GM23248 (cell line): ENCODE data around the gene AIRE. TPM values are rescaled to one million over a fixed set of nuclear protein-coding genes. Genes with fewer than 3 reads are reported as not detected.

Experiments used
- DNase-seq: peaks from one replicate; pipeline ENCODE4 v3.0.0-alpha.2; 2015
- H2AFZ ChIP-seq: fragments of 200-600 bp; sonication (generic); 2 replicates; pipeline ENCODE4 v1.6.1; 2016; ENCODE audit warnings: antibody characterized with exemption
- H3F3A ChIP-seq: fragments of 200-600 bp; sonication (generic); 2 replicates; pipeline ENCODE4 v1.6.1; 2016; ENCODE audit warnings: mild to moderate bottlenecking, antibody characterized with exemption, mixed run types; ENCODE audit not compliant: insufficient read depth
- H3K27ac ChIP-seq: fragments of 200-600 bp; sonication (generic); 2 replicates; pipeline ENCODE4 v1.5.1; 2016; ENCODE audit warnings: mild to moderate bottlenecking
- H3K27me3 ChIP-seq: fragments of 200-600 bp; sonication (generic); replicated peaks from 2 replicates; pipeline ENCODE4 v1.6.1; 2016; ENCODE audit warnings: mild to moderate bottlenecking; ENCODE audit not compliant: insufficient read depth
- H3K36me3 ChIP-seq: fragments of 200-600 bp; sonication (generic); 2 replicates; pipeline ENCODE4 v1.6.1; 2016; ENCODE audit warnings: low read depth, mild to moderate bottlenecking
- H3K4me1 ChIP-seq: fragments of 200-600 bp; sonication (generic); 2 replicates; pipeline ENCODE4 v1.6.1; 2016; ENCODE audit warnings: mild to moderate bottlenecking; ENCODE audit not compliant: insufficient read depth
- H3K4me2 ChIP-seq: fragments of 200-600 bp; sonication (generic); one replicate; pipeline ENCODE4 v1.6.1; 2016; ENCODE audit warnings: mild to moderate bottlenecking; ENCODE audit not compliant: unreplicated experiment
- H3K4me3 ChIP-seq: fragments of 200-600 bp; sonication (generic); 2 replicates; pipeline ENCODE4 v1.5.1; 2016; ENCODE audit warnings: mild to moderate bottlenecking
- H3K79me2 ChIP-seq: fragments of 200-600 bp; sonication (generic); 2 replicates; pipeline ENCODE4 v1.6.1; 2016; ENCODE audit warnings: mild to moderate bottlenecking; ENCODE audit not compliant: insufficient read depth
- H3K9ac ChIP-seq: fragments of 200-600 bp; sonication (generic); 2 replicates; pipeline ENCODE4 v1.6.1; 2016; ENCODE audit warnings: mild to moderate bottlenecking
- H3K9me2 ChIP-seq: fragments of 200-600 bp; sonication (generic); 2 replicates; pipeline ENCODE4 v1.6.1; 2016; ENCODE audit warnings: mixed run types, mild to moderate bottlenecking, moderate library complexity; ENCODE audit not compliant: insufficient read depth
- H3K9me3 ChIP-seq: fragments of 200-600 bp; sonication (generic); one replicate; pipeline ENCODE4 v1.6.1; 2017; ENCODE audit warnings: low read depth
- H4K20me1 ChIP-seq: fragments of 200-600 bp; sonication (generic); 2 replicates; pipeline ENCODE4 v1.6.0; 2016; ENCODE audit not compliant: insufficient read depth
- EZH2 ChIP-seq: fragments of 200-600 bp; sonication (generic); IDR thresholded peaks from 2 replicates; pipeline ENCODE4 v1.6.1; 2018; ENCODE audit warnings: antibody characterized with exemption, mild to moderate bottlenecking; ENCODE audit not compliant: insufficient read depth, poor library complexity, severe bottlenecking
- EZH2phosphoT487 ChIP-seq: fragments of 200-600 bp; sonication (generic); IDR thresholded peaks from 2 replicates; pipeline ENCODE4 v1.6.1; 2018; ENCODE audit warnings: antibody characterized with exemption, moderate library complexity, mild to moderate bottlenecking, low read depth; ENCODE audit not compliant: insufficient read depth
- WGBS, 2 experiments: methylation state at CpG; one replicate each; pipeline ENCODE4 v1.1.6; 2015 to 2017; ENCODE audit warnings: low lambda C conversion rate in 2 of 2, low coverage in 1 of 2; ENCODE audit errors: missing lambda C conversion rate in 2 of 2; 5-methylcytosine and 5-hydroxymethylcytosine counted together
- in situ Hi-C: fragments of 300-500 bp; cut with MboI; formaldehyde crosslinking; loops from 2 replicates; pipeline ENCODE4 v1.15.0; 2020
- polyA plus RNA-seq: library from polyadenylated mRNA; unstranded; fragments of >200 nt; fragmentation: Nextera tagmentation; extraction: Ambion mirVana; gene quantifications from 2 replicates; pipeline ENCODE4 v1.2.1, GENCODE V29; 2016
- total RNA-seq: library from RNA; depleted of rRNA; stranded (reverse); fragments of >200 nt; shearing (Covaris generic); gene quantifications from 2 replicates; pipeline ENCODE4 v1.2.3, GENCODE V29; 2014

The AIRE gene
- total and polyA plus RNA-seq, 2 experiments from 2014 or later = not detected

- no peaks in the 10 kb centered on the region for H3F3A ChIP-seq
- no peaks in the 10 kb centered on the region for H3K9me2 ChIP-seq
- in situ Hi-C loops = no loop called here
- no peaks in the 10 kb centered on the region; the same call in 1 of the 2 replicates for H3K36me3 ChIP-seq
- H3K4me2 ChIP-seq = no peak overlapping the region
- no peak overlapping the region for H3K27ac ChIP-seq
- TF ChIP-seq EZH2 (no peak), EZH2phosphoT487 (no peak)
- no peaks in the 10 kb centered on the region for H3K79me2 ChIP-seq
- no peak overlapping the region for H3K4me3 ChIP-seq
- no peak overlapping the region for H3K9ac ChIP-seq
- H3K27me3 ChIP-seq = no peaks in the 10 kb centered on the region
- H3K4me1 ChIP-seq = no peaks in the 10 kb centered on the region
- H3K9me3 ChIP-seq = no peaks in the 10 kb centered on the region
- WGBS, 2 experiments = 87 to 91% methylated on average over 12 to 16 of the region's 16 CpGs
- DNase-seq = no peak
- no peak overlapping the region for H2AFZ ChIP-seq
- no peaks in the 10 kb centered on the region for H4K20me1 ChIP-seq
Measured at GRCh38 chr21:44315691-44316203, 30.1 kb downstream of the AIRE start.

GRCh38 chr21:44316277-44316900 lies 30.7 kb downstream of the AIRE start:
- no peaks in the 10 kb centered on the region for H3K9me3 ChIP-seq
- no peak overlapping the region for H3K4me2 ChIP-seq
- H3K9me2 ChIP-seq = no peaks in the 10 kb centered on the region
- no peaks in the 10 kb centered on the region for H3F3A ChIP-seq
- H3K27ac ChIP-seq = no peak overlapping the region
- no peak overlapping the region for H3K4me3 ChIP-seq
- H4K20me1 ChIP-seq = no peaks in the 10 kb centered on the region
- no peak overlapping the region for H2AFZ ChIP-seq
- no peaks in the 10 kb centered on the region for H3K4me1 ChIP-seq
- 92 to 96% methylated on average over 26 to 27 of the region's 27 CpGs for WGBS, 2 experiments
- TF ChIP-seq EZH2phosphoT487 (no peak), EZH2 (no peak)
- in situ Hi-C loops = no loop called here
- H3K36me3 ChIP-seq = no peaks in the 10 kb centered on the region; the same call in 1 of the 2 replicates
- no peaks in the 10 kb centered on the region for H3K79me2 ChIP-seq
- H3K27me3 ChIP-seq = no peaks in the 10 kb centered on the region
- no peak overlapping the region for H3K9ac ChIP-seq
- DNase-seq = no peak

GRCh38 chr21:44317241-44317782 lies 31.6 kb downstream of the AIRE start:
- no peak for TF ChIP-seq EZH2phosphoT487
- no peak for TF ChIP-seq EZH2
- in situ Hi-C loops = no loop called here
- H2AFZ ChIP-seq = no peak overlapping the region
- no peaks in the 10 kb centered on the region for H3K27me3 ChIP-seq
- no peak overlapping the region for H3K27ac ChIP-seq
- H3K9me2 ChIP-seq = no peaks in the 10 kb centered on the region
- no peaks in the 10 kb centered on the region for H3F3A ChIP-seq
- H3K4me1 ChIP-seq = no peaks in the 10 kb centered on the region
- H3K4me2 ChIP-seq = no peak overlapping the region
- H3K79me2 ChIP-seq = no peaks in the 10 kb centered on the region
- H4K20me1 ChIP-seq = no peaks in the 10 kb centered on the region
- no peak for DNase-seq
- no peaks in the 10 kb centered on the region; the same call in 1 of the 2 replicates for H3K36me3 ChIP-seq
- no peak overlapping the region for H3K4me3 ChIP-seq
- H3K9ac ChIP-seq = no peak overlapping the region
- no peaks in the 10 kb centered on the region for H3K9me3 ChIP-seq
- WGBS, 2 experiments = 97% methylated on average over 18 to 19 of the region's 19 CpGs

GRCh38 chr21:44317871-44318270 lies 32.2 kb downstream of the AIRE start:
- Histone ChIP-seq H3K79me2 (no peaks in the 10 kb centered on the region), H3K4me1 (no peaks in the 10 kb centered on the region), H3K4me3 (no peak overlapping the region), H3K9me2 (no peaks in the 10 kb centered on the region), H3K27ac (no peak overlapping the region), H3K4me2 (no peak overlapping the region), H3K27me3 (no peaks in the 10 kb centered on the region), H3K9ac (no peak overlapping the region), H2AFZ (no peak overlapping the region), H4K20me1 (no peaks in the 10 kb centered on the region), H3K9me3 (no peaks in the 10 kb centered on the region), H3F3A (no peaks in the 10 kb centered on the region), H3K36me3 (no peaks in the 10 kb centered on the region; the same call in 1 of the 2 replicates)
- no peak for DNase-seq
- in situ Hi-C loops = no loop called here
- WGBS, 2 experiments = 96 to 98% methylated on average over 22 of the region's 22 CpGs
- TF ChIP-seq EZH2phosphoT487 = no peak
- TF ChIP-seq EZH2 = no peak
